ENCODE measurements around the gene NR6A1.

DNA sequence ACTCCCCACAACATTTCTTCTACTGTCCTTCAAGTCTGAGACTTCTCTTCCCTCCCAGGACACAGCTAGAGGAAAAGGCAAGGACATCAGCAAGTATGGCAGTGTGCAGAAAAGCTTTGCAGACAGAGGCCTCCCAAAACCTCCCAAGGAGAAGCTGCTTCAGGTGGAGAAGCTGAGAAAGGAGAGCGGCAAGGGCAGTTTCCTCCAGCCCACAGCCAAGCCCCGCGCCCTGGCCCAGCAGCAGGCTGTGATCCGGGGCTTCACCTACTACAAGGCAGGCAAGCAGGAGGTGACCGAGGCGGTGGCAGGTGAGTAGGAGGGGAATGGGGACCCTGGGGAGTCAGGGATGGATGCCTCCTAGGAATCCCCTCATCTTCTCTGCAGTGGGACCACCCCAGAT is 30.2 kb upstream of the NR6A1 start:
- no peak for TF ChIP-seq ZNF274 (IDR thresholded peaks at IDR 0.05; ENCODE audit: low read depth, low read length)
- TF ChIP-seq YY1 (IDR thresholded peaks at IDR 0.05; ENCODE audit: insufficient read depth, insufficient read length), result no peak
- no peak for TF ChIP-seq SUZ12 (IDR thresholded peaks at IDR 0.05; ENCODE audit: extremely low read depth, insufficient read depth, insufficient read length)
